Mesodermal cell (in vitro differentiated cells): Measurements from ENCODE around the gene PKNOX2.

Source experiments
- H3K27ac ChIP-seq: 2 replicates; pipeline ENCODE4 v1.7.0; 2013; ENCODE audit warnings: mild to moderate bottlenecking, low read depth, low read length, moderate library complexity; ENCODE audit not compliant: severe bottlenecking
- H3K36me3 ChIP-seq: 2 replicates; pipeline ENCODE4 v1.7.1; 2013; ENCODE audit warnings: mild to moderate bottlenecking, low read length, moderate library complexity; ENCODE audit not compliant: control insufficient read depth, insufficient read depth
- H3K4me1 ChIP-seq: one replicate; pipeline ENCODE4 v1.7.1; 2013; ENCODE audit warnings: mild to moderate bottlenecking, low read length; ENCODE audit not compliant: insufficient read depth, control insufficient read depth, poor library complexity, severe bottlenecking
- H3K4me3 ChIP-seq: 2 replicates; pipeline ENCODE4 v1.7.0; 2013; ENCODE audit warnings: low read length, control low read depth, mild to moderate bottlenecking; ENCODE audit not compliant: insufficient read depth, poor library complexity, severe bottlenecking; ENCODE audit errors: extremely low read depth
- H3K9me3 ChIP-seq: 2 replicates; pipeline ENCODE4 v1.7.1; 2013; ENCODE audit warnings: mild to moderate bottlenecking, low read length, moderate library complexity; ENCODE audit not compliant: control insufficient read depth
- WGBS, 2 experiments: methylation state at CpG; one replicate each; pipeline ENCODE4 v1.1.5; 2013; ENCODE audit warnings: missing lambda C conversion rate in 2 of 2; ENCODE audit not compliant: insufficient coverage in 2 of 2; 5-methylcytosine and 5-hydroxymethylcytosine counted together

The PKNOX2 gene

GRCh38 chr11:125155100-125155444, 9.5 kb upstream of the PKNOX2 start:
- Histone ChIP-seq H3K4me1 (no peaks in the 10 kb centered on the region), H3K27ac (no peak overlapping the region), H3K36me3 (no peaks in the 10 kb centered on the region), H3K9me3 (no peaks in the 10 kb centered on the region), H3K4me3 (no peak overlapping the region)
- WGBS, 2 experiments, result 96 to 97% methylated on average over 6 of the region's 6 CpGs

- Histone ChIP-seq H3K9me3 (no peaks in the 10 kb centered on the region), H3K4me1 (no peaks in the 10 kb centered on the region), H3K27ac (no peak overlapping the region), H3K4me3 (no peak overlapping the region), H3K36me3 (no peaks in the 10 kb centered on the region)
- 94 to 96% methylated on average over 3 to 4 of the region's 4 CpGs for WGBS, 2 experiments
Measured at GRCh38 chr11:125155767-125156166, 8.8 kb upstream of the PKNOX2 start.

GRCh38 chr11:125156346-125157117, 8.0 kb upstream of the PKNOX2 start:
- no peak overlapping the region for H3K4me3 ChIP-seq
- H3K27ac ChIP-seq, result no peak overlapping the region
- H3K36me3 ChIP-seq, result no peaks in the 10 kb centered on the region
- H3K4me1 ChIP-seq, result no peaks in the 10 kb centered on the region
- H3K9me3 ChIP-seq, result no peaks in the 10 kb centered on the region
- WGBS, 2 experiments, result 73 to 86% methylated on average over 4 to 6 of the region's 8 CpGs

- 94 to 100% methylated on average over 3 of the region's 6 CpGs for WGBS, 2 experiments
- H3K4me1 ChIP-seq, result no peaks in the 10 kb centered on the region
- H3K36me3 ChIP-seq, result no peaks in the 10 kb centered on the region
- no peaks in the 10 kb centered on the region for H3K9me3 ChIP-seq
- no peak overlapping the region for H3K4me3 ChIP-seq
- H3K27ac ChIP-seq, result no peak overlapping the region
Measured at GRCh38 chr11:125157118-125157733, 7.3 kb upstream of the PKNOX2 start.

GRCh38 chr11:125157953-125158680, 6.4 kb upstream of the PKNOX2 start:
- Histone ChIP-seq H3K4me3 (no peak overlapping the region), H3K9me3 (no peaks in the 10 kb centered on the region), H3K4me1 (peaks cover 7% of the 10 kb centered on the region), H3K36me3 (no peaks in the 10 kb centered on the region), H3K27ac (no peak overlapping the region)
- WGBS, 2 experiments, result 88 to 90% methylated on average over 5 to 6 of the region's 10 CpGs

- Histone ChIP-seq H3K9me3 (no peaks in the 10 kb centered on the region), H3K36me3 (no peaks in the 10 kb centered on the region), H3K4me3 (no peak overlapping the region), H3K27ac (no peak overlapping the region), H3K4me1 (peaks cover 20% of the 10 kb centered on the region)
- 0 to 40% methylated on average over 2 of the region's 4 CpGs for WGBS, 2 experiments
Measured at GRCh38 chr11:125162743-125163142, 1.8 kb upstream of the PKNOX2 start.

GRCh38 chr11:125163431-125164063, 1.0 kb upstream of the PKNOX2 start:
- Histone ChIP-seq H3K9me3 (no peaks in the 10 kb centered on the region), H3K4me1 (peaks cover 27% of the 10 kb centered on the region), H3K27ac (peak overlapping the region; percentile 68), H3K36me3 (no peaks in the 10 kb centered on the region), H3K4me3 (no peak overlapping the region)
- 31 to 39% methylated on average over 5 of the region's 6 CpGs for WGBS, 2 experiments

GRCh38 chr11:125164091-125164421, 495 bp upstream of the PKNOX2 start:
- 10% methylated on average over 2 of the region's 8 CpGs; no CpG with 5 or more reads in 1 of the 2 experiments for WGBS, 2 experiments
- Histone ChIP-seq H3K4me3 (peak overlapping the region; percentile 62), H3K9me3 (no peaks in the 10 kb centered on the region), H3K27ac (peak overlapping the region; percentile 68), H3K4me1 (peaks cover 32% of the 10 kb centered on the region), H3K36me3 (no peaks in the 10 kb centered on the region)

GRCh38 chr11:125165111-125165842, 726 bp downstream of the PKNOX2 start:
- Histone ChIP-seq H3K9me3 (no peaks in the 10 kb centered on the region), H3K27ac (no peak overlapping the region), H3K4me1 (peaks cover 44% of the 10 kb centered on the region), H3K36me3 (no peaks in the 10 kb centered on the region), H3K4me3 (peak overlapping the region; percentile 62)
- 0% methylated on average over 52 to 75 of the region's 80 CpGs for WGBS, 2 experiments
